HG03025 (cell line): ENCODE results near the gene RBM3.
"Not testable (repeated sequence)": the region's sequence is repeated elsewhere in the genome, so short reads cannot be mapped to it uniquely, and the experiment has no call there.

ENCODE experiments used
- ATAC-seq: cut with Tn5 transposase; IDR thresholded peaks from one replicate; pipeline ENCODE4 v1.9.1; 2021; ENCODE audit warnings: mild to moderate bottlenecking, moderate library complexity; ENCODE audit not compliant: unreplicated experiment, low FRiP score

RBM3 gene

GRCh38 chrX:48574270-48575266 is at the start of gene RBM3:
Gene RBM3 (plus strand): TSS chrX:48574484. CDS start chrX:48575181, 697 bp downstream.
- peak; percentile 78 for ATAC-seq

GRCh38 chrX:48525853-48526252 is 48.4 kb upstream of the RBM3 start:
- ATAC-seq, result not testable (repeated sequence)

GRCh38 chrX:48530736-48531135 is 43.5 kb upstream of the RBM3 start:
- no peak for ATAC-seq

- no peak for ATAC-seq
These were observed 42.8 kb upstream of the RBM3 start for GRCh38 chrX:48531358-48531959.

- no peak for ATAC-seq
These were observed 42.1 kb upstream of the RBM3 start for GRCh38 chrX:48532161-48532560.

DNA sequence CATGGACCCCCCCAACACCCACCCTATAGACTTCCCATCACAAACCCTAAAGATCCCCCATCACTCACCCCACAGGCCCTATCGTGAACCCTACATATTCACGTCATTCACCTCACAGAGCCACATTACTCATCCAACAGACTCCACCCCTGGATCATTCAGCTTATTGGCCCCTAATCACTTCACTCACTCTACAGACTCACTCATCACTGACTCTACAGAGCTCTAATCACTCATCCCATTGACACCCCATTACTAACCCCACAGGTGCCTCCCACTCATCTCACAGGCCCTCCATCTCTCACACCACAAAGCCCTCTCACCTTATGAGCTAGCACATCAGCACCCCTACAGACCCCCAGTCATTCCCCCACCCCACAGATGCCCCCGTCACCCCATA is 41.1 kb upstream of the RBM3 start:
- no peak for ATAC-seq

DNA sequence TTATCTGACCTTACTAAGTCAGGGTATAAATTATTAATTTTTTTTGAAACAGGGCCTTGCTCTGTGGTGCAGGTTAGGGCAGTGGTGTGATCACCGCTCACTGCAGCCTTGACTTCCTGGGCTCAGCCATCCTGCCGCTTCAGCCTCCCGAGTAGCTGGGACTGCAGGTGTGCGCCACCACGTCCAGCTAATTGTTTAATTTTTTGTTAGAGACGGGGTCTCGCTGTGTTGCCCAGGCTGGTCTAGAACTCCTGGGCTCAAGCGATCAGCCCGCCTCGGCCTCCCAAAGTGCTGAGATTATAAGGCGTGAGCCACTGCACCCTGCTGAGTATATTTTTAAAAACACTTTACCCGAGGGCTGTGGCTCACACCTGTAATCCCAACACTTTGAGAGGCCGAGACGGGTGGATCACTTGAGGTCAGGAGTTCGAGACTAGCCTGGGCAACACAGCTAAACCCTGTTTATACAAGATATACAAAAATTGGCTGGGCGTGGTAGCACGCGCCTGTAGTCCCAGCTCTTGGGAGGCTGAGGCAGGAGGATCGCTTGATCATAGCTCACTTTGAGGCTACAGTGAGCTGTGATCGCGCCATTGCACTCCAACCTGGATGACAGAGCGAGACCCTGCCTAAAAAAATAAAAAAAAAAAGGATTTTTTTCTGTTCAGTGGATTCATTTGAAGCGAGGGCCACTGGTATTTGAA is 35.5 kb upstream of the RBM3 start:
- ATAC-seq, result no peak

GRCh38 chrX:48539345-48540027 is 34.8 kb upstream of the RBM3 start, which contains the start of gene TBC1D25:
Gene TBC1D25 (plus strand): TSS chrX:48539714. CDS start chrX:48539798, 84 bp downstream.
- ATAC-seq, result peak; percentile 78

GRCh38 chrX:48540028-48540375 is 34.3 kb upstream of the RBM3 start:
- ATAC-seq, result peak; percentile 29

DNA sequence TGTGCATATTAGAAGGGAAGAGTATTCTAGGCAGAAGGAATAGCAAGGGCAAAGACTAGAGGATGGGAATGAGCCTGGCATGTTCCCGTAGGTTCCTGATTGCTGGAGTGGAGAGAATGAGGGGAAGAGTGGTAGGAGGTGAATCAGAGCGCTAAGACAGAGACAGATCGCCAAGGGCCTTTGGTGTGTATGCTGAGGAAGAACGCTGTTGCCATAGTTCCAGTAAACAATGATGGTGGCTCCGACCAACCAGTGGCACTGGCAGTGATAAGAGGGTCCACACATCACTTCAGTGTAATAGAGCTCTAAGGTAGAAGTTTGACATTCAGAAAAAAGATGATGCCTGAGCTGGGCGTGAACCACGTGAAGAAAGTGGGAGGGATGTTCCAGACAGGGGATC is 33.8 kb upstream of the RBM3 start:
- no peak for ATAC-seq

GRCh38 chrX:48541140-48541814 is 33.0 kb upstream of the RBM3 start:
- no peak for ATAC-seq

DNA sequence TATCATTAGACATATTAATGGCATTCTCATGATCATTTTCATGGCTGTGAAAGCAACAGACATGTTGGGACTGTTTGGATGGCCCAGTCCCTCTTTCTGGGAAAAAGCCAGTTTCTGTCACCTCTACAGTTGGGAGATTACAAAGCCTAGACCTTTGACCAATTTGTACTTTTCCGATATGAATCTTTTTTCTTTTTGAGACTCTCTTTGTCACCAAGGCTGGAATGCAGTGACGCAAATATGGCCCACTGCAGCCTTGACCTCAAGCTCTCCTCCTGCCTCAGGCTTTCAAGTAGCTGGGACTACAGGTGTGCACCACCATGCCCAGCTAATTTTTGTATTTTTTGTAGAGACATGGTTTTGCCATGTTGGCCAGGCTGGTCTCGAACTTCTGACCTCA is 25.4 kb upstream of the RBM3 start:
- ATAC-seq, result no peak

- not testable (repeated sequence) for ATAC-seq
These were observed 18.5 kb upstream of the RBM3 start for GRCh38 chrX:48555731-48556325.

DNA sequence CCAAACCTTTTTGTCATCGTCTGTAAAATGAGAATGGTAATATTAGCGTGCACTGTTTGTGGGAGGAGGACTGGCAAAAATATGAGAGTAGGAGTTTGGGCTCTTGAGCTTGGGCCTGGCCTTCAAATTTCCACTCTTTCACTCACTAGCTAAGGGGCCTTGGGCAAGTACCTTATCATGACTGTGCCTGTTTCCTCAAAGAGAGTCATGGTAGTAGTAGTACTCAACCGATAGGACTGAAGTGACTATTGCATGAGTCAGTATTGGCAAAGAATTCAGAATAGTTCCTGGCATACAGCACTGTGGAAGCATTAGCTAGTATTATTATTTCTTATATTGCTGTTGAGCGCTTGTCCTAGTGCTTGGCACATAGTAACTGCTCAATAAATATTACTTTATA is 16.0 kb upstream of the RBM3 start:
- no peak for ATAC-seq

DNA sequence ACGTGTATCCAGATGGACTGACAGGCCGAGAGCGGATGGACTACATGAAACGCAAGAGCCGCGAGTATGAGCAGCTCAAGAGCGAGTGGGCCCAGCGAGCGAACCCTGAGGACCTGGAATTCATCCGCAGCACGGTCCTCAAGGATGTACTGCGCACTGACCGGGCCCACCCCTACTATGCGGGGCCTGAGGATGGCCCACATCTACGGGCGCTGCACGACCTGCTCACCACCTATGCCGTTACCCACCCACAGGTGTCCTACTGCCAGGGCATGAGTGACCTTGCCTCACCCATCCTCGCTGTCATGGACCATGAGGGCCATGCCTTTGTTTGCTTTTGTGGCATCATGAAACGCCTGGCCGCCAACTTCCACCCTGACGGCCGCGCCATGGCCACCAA is 14.6 kb upstream of the RBM3 start:
- no peak for ATAC-seq

DNA sequence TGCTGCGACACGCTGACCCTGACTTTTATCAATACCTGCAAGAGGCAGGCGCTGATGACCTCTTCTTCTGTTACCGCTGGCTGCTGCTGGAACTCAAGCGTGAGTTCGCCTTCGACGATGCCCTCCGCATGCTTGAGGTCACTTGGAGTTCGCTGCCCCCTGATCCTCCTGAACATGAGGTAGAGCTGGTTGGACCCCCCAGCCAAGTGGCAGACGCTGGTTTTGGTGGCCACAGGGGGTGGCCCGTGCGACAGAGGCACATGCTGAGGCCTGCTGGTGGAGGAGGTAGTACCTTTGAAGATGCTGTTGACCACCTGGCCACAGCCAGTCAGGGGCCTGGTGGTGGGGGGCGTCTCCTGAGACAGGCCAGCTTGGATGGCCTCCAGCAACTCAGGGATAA is 14.2 kb upstream of the RBM3 start:
- no peak for ATAC-seq

DNA sequence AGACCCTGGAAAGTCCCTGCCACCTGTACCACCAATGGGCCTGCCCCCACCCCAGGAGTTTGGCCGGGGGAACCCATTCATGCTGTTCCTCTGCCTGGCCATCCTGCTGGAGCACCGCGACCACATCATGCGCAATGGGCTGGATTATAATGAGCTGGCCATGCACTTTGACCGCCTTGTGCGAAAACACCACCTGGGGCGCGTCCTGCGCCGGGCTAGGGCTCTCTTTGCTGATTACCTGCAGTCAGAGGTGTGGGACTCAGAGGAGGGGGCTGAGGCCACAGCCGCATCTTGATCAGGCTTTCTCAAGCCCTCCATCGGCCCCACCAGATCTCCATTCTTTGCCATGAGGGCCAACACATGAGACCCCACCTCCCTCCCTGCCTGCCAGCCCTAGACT is 13.6 kb upstream of the RBM3 start:
- no peak for ATAC-seq

DNA sequence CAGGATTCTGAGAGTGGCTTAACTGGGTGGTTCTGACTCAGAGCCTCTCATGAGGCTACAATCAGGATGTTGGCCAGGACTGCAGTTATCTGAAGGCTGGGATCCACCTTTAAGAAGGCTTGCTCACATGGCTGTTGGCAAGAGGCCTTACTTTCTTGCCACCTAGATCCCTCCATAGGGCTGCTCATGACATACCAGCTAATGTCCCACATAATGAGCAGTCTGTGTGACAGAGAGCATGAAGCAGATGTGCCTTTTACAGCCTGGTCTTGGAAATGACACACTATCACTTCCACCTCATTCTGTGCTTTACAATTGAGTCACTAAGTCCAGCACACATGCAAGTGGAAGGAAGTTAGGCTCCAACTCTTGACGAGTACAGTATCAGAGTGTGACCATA is 4.3 kb upstream of the RBM3 start:
- no peak for ATAC-seq

GRCh38 chrX:48573690-48574269 is 504 bp upstream of the RBM3 start:
- no peak for ATAC-seq
